ENCODE data around the gene CDPF1. TPM values are rescaled to one million over a fixed set of nuclear protein-coding genes. Genes with fewer than 3 reads are reported as not detected.

Gene CDPF1
- total and polyA plus RNA-seq, 2 donors (not counting 3 experiments of a cell fraction or from before 2014, with no cell fraction given), result 9.7 to 9.9 TPM

GRCh38 chr22:46263216-46263590, 13.1 kb upstream of the CDPF1 start, which contains the start of gene PKDREJ:
Gene PKDREJ (minus strand): TSS chr22:46263343. CDS start chr22:46263322, 21 bp downstream.
- CTCF ChIA-PET, result interaction anchor here (0.6 to 3.6 kb wide), 6 partner anchors 9 to 140 kb away, joined by 3 to 11 read pairs (median 3); partner anchors contain the start of gene CDPF1
- Histone ChIP-seq H3K27ac (ENCODE audit: insufficient read depth, low read depth, low read length) (no peak within 1 kb of the TSS), H3K36me3 (ENCODE audit: control insufficient read depth in 2 of 2, extremely low read depth in 1 of 2, insufficient read depth in 2 of 2, low read length in 2 of 2) (no peaks in the 10 kb centered on the region), H2AFZ (ENCODE audit: low read depth, low read length) (peak within 1 kb of the TSS; percentile 75), H3K9me1 (replicated peaks; ENCODE audit: control insufficient read depth, extremely low read depth, insufficient read depth, low read length) (no peaks in the 10 kb centered on the region), H3K4me3 (replicated peaks in 1 of 3; ENCODE audit: insufficient read depth in 1 of 3, low read depth in 1 of 3, low read length in 3 of 3) (no peak within 1 kb of the TSS), H3K4me2 (ENCODE audit: insufficient read depth, low read length) (no peak within 1 kb of the TSS), H3K9me3 (replicated peaks; ENCODE audit: control insufficient read depth, insufficient read depth, low read length) (no peaks in the 10 kb centered on the region), H3K79me2 (ENCODE audit: control insufficient read depth, insufficient read depth, low read length) (peaks cover under 1% of the 10 kb centered on the region), H3K4me1 (ENCODE audit: control insufficient read depth, extremely low read depth, insufficient read depth, low read length) (peaks cover 5% of the 10 kb centered on the region), H4K20me1 (replicated peaks; ENCODE audit: control insufficient read depth, extremely low read depth, insufficient read depth, low read length) (no peaks in the 10 kb centered on the region), H3K27me3 (ENCODE audit: control insufficient read depth in 2 of 2, insufficient read depth in 2 of 2, low read length in 2 of 2) (peaks cover 31 to 34% of the 10 kb centered on the region in 2 experiments), H3K9ac (replicated peaks; ENCODE audit: extremely low read depth, insufficient read depth, low read length) (no peak within 1 kb of the TSS)
- dilution Hi-C loops (cut with MboI; ENCODE audit: extremely low pct_ligation_motif_present, low sequenced_read_pairs) (no loop called here), intact Hi-C loops (cut with micrococcal nuclease) (no loop called here)
- FAIRE-seq (no peak), DNase-seq (ENCODE audit: low read depth, low spot score) (no peak)
- TF ChIP-seq MAX (IDR thresholded peaks at IDR 0.05; ENCODE audit: insufficient read depth, insufficient read length) (no peak), FOS (IDR thresholded peaks at IDR 0.05; ENCODE audit: borderline replicate concordance, insufficient read depth, low read length) (no peak), JUN (IDR thresholded peaks at IDR 0.05; ENCODE audit: borderline replicate concordance, insufficient read depth, insufficient read length, low read depth) (no peak), POLR2AphosphoS5 (IDR thresholded peaks at IDR 0.05; ENCODE audit: insufficient read depth, low read depth, low read length) (no peak), MYC (IDR thresholded peaks at IDR 0.05; ENCODE audit: low read depth, low read length) (no peak), EZH2 (IDR thresholded peaks at IDR 0.05; ENCODE audit: borderline replicate concordance, low read depth, low read length, severe bottlenecking) (no peak), GATA2 (IDR thresholded peaks at IDR 0.05; ENCODE audit: insufficient read depth, insufficient read length, low read depth, low read length) (no peak)
- POLR2A ChIA-PET, result no interaction called here
- BruUV-seq (replicated peaks), result no TSS peak

All from endothelial cell of umbilical vein (primary cell).